ENCODE measurements around the gene ABL1.
A peak's percentile ranks its signal among the peaks of the same experiment; 100 is the strongest.

Gene ABL1

GRCh38 chr9:130927995-130928900, 93.2 kb downstream of the ABL1 start:
- ATAC-seq, result peak; percentile 51
- no peak for TF ChIP-seq OSR1 (CRISPR knock-in tag; IDR thresholded peaks at IDR 0.05)
- TF ChIP-seq CSRNP3 (CRISPR knock-in tag; IDR thresholded peaks at IDR 0.05), result no peak
- no peak for TF ChIP-seq PPARA (CRISPR knock-in tag; IDR thresholded peaks at IDR 0.05; ENCODE audit: borderline replicate concordance)
- no peak for TF ChIP-seq ZNF8 (CRISPR knock-in tag; IDR thresholded peaks at IDR 0.05)
- no peak for TF ChIP-seq CSDC2 (CRISPR knock-in tag; IDR thresholded peaks at IDR 0.05)
- no peak for TF ChIP-seq BACH2 (CRISPR knock-in tag; IDR thresholded peaks at IDR 0.05; ENCODE audit: borderline replicate concordance)
- no peak for TF ChIP-seq TSHZ2 (CRISPR knock-in tag; IDR thresholded peaks at IDR 0.05)
- no peak for TF ChIP-seq ZC3H10 (CRISPR knock-in tag; IDR thresholded peaks at IDR 0.05)
- no peak for TF ChIP-seq PATZ1 (CRISPR knock-in tag; IDR thresholded peaks at IDR 0.05; ENCODE audit: borderline replicate concordance)
- no peak for TF ChIP-seq ESRRG (CRISPR knock-in tag; IDR thresholded peaks at IDR 0.05)
- no peak for TF ChIP-seq ZNF70 (CRISPR knock-in tag; IDR thresholded peaks at IDR 0.05)
- TF ChIP-seq GLIS3 (CRISPR knock-in tag; IDR thresholded peaks at IDR 0.05), result no peak

GRCh38 chr9:130929571-130930038, 94.6 kb downstream of the ABL1 start:
- TF ChIP-seq ZC3H10 (CRISPR knock-in tag; IDR thresholded peaks at IDR 0.05) (no peak), ARNTL (CRISPR knock-in tag; IDR thresholded peaks at IDR 0.05; ENCODE audit: borderline replicate concordance, low read depth) (no peak), PPARA (CRISPR knock-in tag; IDR thresholded peaks at IDR 0.05; ENCODE audit: borderline replicate concordance) (no peak), ZNF70 (CRISPR knock-in tag; IDR thresholded peaks at IDR 0.05) (no peak), ESRRG (CRISPR knock-in tag; IDR thresholded peaks at IDR 0.05) (no peak), CSRNP3 (CRISPR knock-in tag; IDR thresholded peaks at IDR 0.05) (no peak), POU6F1 (CRISPR knock-in tag; IDR thresholded peaks at IDR 0.05; ENCODE audit: borderline replicate concordance, low read depth) (no peak), PATZ1 (CRISPR knock-in tag; IDR thresholded peaks at IDR 0.05; ENCODE audit: borderline replicate concordance) (no peak), CREB5 (CRISPR knock-in tag; IDR thresholded peaks at IDR 0.05; ENCODE audit: low read depth) (no peak), TCF4 (CRISPR knock-in tag; IDR thresholded peaks at IDR 0.05; ENCODE audit: borderline replicate concordance) (no peak)
- no peak for ATAC-seq
